NCI-H2171 treated with DMSO at 0.1 percent for 48 hours (cell line): ENCODE results near the gene ZNF726.
"Not testable (repeated sequence)": the region's sequence is repeated elsewhere in the genome, so short reads cannot be mapped to it uniquely, and the experiment has no call there.

Experiments
- DNase-seq: peaks from one replicate; lab custom pipeline; 2025; lab: John Stamatoyannopoulos, UW

ZNF726 gene

GRCh38 chr19:23943411-23943810 is 28.7 kb downstream of the ZNF726 start:
- no peak for DNase-seq

DNA sequence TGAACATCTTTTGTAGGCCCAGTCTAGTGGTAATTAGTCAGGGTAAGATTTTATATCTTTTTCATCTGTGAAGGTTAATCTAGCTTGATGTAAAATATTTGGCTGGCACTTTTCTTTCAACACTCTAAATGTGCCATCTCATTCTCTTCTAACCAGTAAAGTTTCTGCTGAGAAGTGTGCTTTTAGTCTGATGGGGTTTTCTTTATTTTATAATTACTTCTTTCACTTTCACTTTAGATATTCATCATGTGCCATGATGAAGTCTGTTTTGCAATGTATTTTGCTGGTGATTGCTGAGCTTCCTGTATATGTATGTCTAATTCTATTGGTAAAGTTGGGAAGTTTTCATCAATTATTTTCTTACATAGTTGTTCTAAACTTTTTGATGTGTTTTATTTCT is 31.9 kb downstream of the ZNF726 start:
- no peak for DNase-seq

DNA sequence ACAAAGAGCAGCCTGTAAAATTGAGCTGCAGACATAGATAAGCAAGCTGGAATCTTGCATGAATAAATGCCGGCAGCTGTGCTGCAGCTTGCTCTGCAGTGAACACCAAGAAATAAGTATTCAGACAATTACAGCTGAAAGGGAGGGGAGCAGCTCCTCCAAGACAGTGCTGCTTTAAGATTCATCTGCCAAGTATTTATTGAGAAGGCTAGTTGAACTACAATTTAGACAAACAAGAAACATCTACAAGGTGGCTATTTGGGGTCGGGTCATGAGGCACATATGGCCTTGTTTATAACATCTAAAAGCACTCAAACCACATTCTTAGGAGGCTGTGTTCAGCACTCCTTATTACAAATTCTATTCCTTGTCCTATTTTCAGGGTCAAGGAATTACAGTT is 34.9 kb downstream of the ZNF726 start:
- DNase-seq: no peak

- DNase-seq: no peak
Observed at GRCh38 chr19:23956051-23956450, 41.4 kb downstream of the ZNF726 start.

GRCh38 chr19:23957660-23958281 is 43.1 kb downstream of the ZNF726 start:
- DNase-seq: no peak

DNA sequence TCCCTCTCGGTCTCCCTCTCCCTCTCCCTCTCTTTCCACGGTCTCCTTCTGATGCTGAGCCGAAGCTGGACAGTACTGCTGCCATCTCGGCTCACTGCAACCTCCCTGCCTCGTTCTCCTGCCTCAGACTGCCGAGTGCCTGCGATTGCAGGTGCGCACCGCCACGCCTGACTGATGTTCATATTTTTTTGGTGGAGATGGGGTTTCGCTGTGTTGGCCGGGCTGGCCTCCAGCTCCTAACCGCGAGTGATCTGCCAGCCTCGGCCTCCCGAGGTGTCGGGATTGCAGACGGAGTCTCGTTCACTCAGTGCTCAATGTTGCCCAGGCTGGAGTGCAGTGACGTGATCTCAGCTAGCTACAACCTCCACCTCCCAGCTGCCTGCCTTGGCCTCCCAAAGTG is 48.7 kb downstream of the ZNF726 start:
- DNase-seq: not testable (repeated sequence)

- not testable (repeated sequence) for DNase-seq
Observed at GRCh38 chr19:23963881-23964280, 49.2 kb downstream of the ZNF726 start.

GRCh38 chr19:23964334-23964733 is 49.6 kb downstream of the ZNF726 start:
- not testable (repeated sequence) for DNase-seq

- no peak for DNase-seq
Observed at GRCh38 chr19:23969630-23970029, 54.9 kb downstream of the ZNF726 start.

GRCh38 chr19:23971598-23971997 is 56.9 kb downstream of the ZNF726 start:
- DNase-seq: no peak

DNA sequence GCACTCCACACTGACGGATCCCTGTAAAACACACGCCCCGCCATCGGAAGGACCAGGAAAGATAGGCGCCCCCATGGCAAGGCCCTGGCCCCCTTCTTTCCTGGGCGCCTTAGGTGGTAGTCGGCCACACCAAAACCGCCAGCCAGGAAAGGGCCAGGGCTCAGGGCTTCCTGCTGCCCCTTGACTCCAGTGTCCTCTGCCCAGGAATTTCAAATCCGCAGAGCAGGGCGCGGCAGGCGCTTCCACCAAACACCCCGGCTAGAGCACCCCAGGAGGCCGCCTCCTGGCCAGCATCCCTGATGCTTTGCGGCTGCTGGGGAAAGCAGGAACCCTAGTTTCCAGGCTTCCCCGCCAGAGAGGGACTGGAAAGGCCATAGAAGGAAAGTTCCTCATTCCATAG is 57.5 kb downstream of the ZNF726 start:
- DNase-seq: no peak

DNA sequence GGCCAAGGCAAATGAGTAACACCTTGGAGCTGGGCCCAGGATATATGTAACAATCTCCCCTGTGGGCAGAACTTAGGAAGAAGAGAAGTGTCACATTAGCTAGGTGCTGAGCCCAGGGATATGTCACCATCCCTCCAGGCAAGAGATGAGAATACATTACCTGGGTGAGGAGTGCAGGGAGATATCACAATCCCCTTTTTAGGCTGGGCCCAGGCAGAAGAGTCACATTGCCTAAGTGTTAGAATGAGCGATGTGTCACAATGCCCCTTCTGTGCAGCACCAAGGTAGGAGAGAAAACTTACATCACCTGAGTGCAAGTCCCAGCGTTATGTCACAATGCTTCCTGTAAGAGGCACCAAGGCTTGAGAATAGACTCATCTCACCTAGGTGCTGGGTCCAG is 60.3 kb downstream of the ZNF726 start:
- DNase-seq: no peak

GRCh38 chr19:23976631-23977030 is 61.9 kb downstream of the ZNF726 start:
- DNase-seq: not testable (repeated sequence)

DNA sequence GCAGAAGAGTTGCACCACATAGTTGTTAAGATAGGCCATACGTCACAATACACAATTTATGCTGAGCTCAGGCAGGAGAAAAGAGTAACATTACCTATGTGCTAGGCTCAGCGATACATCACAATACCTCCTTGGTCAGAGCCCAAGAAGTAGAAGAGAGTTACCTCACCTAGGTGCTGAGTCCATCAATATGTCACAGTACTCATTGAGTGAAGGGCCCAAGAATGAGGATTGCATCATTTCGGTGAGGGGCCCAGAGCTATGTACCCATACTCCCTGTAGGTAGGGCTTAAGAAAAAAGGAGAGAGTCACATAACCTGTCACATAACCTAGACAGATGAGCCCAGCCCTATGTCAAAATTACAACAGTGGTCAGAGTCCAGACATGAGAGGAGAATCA is 62.6 kb downstream of the ZNF726 start:
- DNase-seq: not testable (repeated sequence)

DNA sequence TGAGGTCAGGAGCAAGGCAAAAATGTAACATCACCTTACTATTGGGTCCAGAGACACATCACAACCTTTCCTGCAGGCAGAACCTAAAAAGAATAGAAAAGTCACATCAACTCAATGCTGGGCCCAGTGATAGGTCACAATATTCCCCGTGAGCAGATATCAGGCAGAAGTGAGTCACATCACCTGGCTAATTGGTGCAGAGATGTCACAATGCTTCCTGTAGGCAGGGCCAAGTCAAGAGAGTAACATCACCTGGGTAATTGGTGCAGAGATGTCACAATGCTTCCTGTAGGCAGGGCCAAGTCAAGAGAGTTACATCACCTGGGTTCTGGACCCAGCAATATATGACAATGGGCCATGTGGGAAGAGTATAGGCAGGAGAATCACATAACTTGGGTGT is 63.4 kb downstream of the ZNF726 start:
- DNase-seq: no peak

DNA sequence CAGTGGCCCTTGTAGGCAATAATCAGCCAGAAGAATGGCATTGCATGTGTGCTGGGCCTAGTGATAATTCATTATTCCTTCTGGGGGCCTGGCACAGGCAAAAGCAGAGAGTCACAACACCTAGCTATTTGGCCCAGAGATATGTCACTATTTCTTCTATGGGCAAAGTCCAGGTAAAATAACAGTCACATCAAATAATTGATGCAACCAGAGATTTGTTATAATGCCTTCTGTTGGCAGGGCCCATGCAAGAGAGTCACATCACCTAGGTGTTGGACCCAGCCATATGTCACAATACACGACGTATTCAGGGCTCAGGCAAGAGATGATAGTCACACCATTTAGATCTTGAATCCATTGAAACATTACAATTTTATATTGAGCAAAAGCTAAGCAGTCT is 66.1 kb downstream of the ZNF726 start:
- DNase-seq: no peak

DNA sequence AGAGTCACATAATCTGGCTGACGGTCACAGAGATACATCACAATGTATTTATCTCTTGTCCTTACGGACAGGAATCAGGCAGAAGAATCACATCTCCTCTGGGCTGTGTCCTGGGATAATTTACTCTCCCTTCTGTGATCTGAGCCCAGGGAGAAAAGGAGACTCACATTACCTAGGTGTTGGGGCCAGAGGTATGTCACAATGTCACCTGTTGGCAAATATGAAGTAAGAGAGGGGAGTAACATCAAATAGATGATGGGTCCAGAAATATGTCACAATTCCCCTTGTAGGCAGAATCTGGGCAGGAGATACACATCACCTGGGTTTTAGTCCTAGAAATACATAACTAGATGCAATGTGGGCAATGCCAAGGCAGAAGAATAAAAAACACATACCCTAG is 67.2 kb downstream of the ZNF726 start:
- DNase-seq: no peak

DNA sequence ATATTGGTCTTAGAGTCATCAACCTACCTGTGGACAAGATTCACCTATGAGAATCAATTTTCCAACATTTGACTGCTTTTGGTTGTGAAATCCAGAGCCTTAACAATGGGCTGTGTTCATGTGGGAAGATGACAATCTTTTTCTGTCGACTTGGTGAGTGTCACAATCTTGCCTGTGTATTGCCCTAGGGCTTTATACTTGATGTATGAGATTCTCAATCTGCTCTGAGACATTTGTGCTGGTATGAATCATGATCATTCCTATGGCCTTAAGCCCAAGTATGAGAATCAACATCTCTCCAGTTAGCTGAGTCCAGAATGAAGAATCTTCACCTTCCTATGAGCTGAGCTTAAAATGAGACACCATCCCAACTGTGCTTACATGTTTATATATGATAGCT is 68.7 kb downstream of the ZNF726 start:
- DNase-seq: no peak
